ENCODE results near the gene PLCL2.

Gene PLCL2

GRCh38 chr3:16884748-16885592, at the start of gene PLCL2:
Gene PLCL2 (plus strand): TSS chr3:16884955. CDS start chr3:16885040, 85 bp downstream.
- peak; percentile 66 for DNase-seq (ENCODE audit: low spot score)

GRCh38 chr3:16836505-16837237, 48.1 kb upstream of the PLCL2 start:
- no peak for DNase-seq (ENCODE audit: low spot score)

- DNase-seq (ENCODE audit: low spot score) = no peak
These were observed 47.2 kb upstream of the PLCL2 start for GRCh38 chr3:16837602-16838001.

GRCh38 chr3:16838561-16838960, 46.2 kb upstream of the PLCL2 start:
- DNase-seq (ENCODE audit: low spot score) = no peak

- DNase-seq (ENCODE audit: low spot score) = no peak
These were observed 45.3 kb upstream of the PLCL2 start for GRCh38 chr3:16839271-16840100.

- DNase-seq (ENCODE audit: low spot score) = peak; percentile 5
These were observed 44.7 kb upstream of the PLCL2 start for GRCh38 chr3:16840101-16840424.

GRCh38 chr3:16841041-16841753, 43.6 kb upstream of the PLCL2 start:
- no peak for DNase-seq (ENCODE audit: low spot score)

GRCh38 chr3:16841904-16842271, 42.9 kb upstream of the PLCL2 start:
- DNase-seq (ENCODE audit: low spot score) = no peak

GRCh38 chr3:16842272-16843270, 42.2 kb upstream of the PLCL2 start:
- no peak for DNase-seq (ENCODE audit: low spot score)

GRCh38 chr3:16844222-16844621, 40.5 kb upstream of the PLCL2 start:
- DNase-seq (ENCODE audit: low spot score) = no peak

- DNase-seq (ENCODE audit: low spot score) = no peak
These were observed 40.0 kb upstream of the PLCL2 start for GRCh38 chr3:16844791-16845190.

GRCh38 chr3:16846373-16847080, 38.2 kb upstream of the PLCL2 start:
- no peak for DNase-seq (ENCODE audit: low spot score)

GRCh38 chr3:16848007-16848406, 36.7 kb upstream of the PLCL2 start:
- DNase-seq (ENCODE audit: low spot score) = no peak

GRCh38 chr3:16849229-16849628, 35.5 kb upstream of the PLCL2 start:
- DNase-seq (ENCODE audit: low spot score) = no peak

GRCh38 chr3:16849795-16850194, 35.0 kb upstream of the PLCL2 start:
- DNase-seq (ENCODE audit: low spot score) = peak; percentile 60

- DNase-seq (ENCODE audit: low spot score) = no peak
These were observed 29.3 kb upstream of the PLCL2 start for GRCh38 chr3:16855497-16855896.

- DNase-seq (ENCODE audit: low spot score) = no peak
These were observed 24.5 kb upstream of the PLCL2 start for GRCh38 chr3:16860234-16860633.

GRCh38 chr3:16861432-16861831, 23.3 kb upstream of the PLCL2 start:
- no peak for DNase-seq (ENCODE audit: low spot score)

- DNase-seq (ENCODE audit: low spot score) = peak; percentile 21
These were observed 20.0 kb upstream of the PLCL2 start for GRCh38 chr3:16864610-16865313.
